B cell (primary cell): Measurements from ENCODE around the gene UCHL1. TPM values are rescaled to one million over a fixed set of nuclear protein-coding genes. Genes with fewer than 3 reads are reported as not detected.

Source experiments
- ATAC-seq: fragments of 200-7000 bp; cut with Tn5 transposase; one replicate; pipeline ENCODE4 v1.10.0; 2021; ENCODE audit warnings: low read depth, mild to moderate bottlenecking, moderate number of reproducible peaks, moderate library complexity
- CTCF ChIA-PET: fragments of 350-600 bp; sonication (Branson Sonifier 250); formaldehyde crosslinking; loops from one replicate; lab custom pipeline; 2021; ENCODE audit warnings: antibody characterized with exemption, inconsistent platforms; lab: Charles Lee
- POLR2A ChIA-PET: fragments of 350-600 bp; sonication (Branson Sonifier 250); formaldehyde crosslinking; loops from one replicate; lab custom pipeline; 2021; ENCODE audit warnings: antibody characterized with exemption; lab: Charles Lee
- DNase-seq: peaks from one replicate; pipeline ENCODE4 v3.0.0; 2013
- H2AFZ ChIP-seq: 2 replicates; pipeline ENCODE4 v1.6.1; 2012; ENCODE audit warnings: mild to moderate bottlenecking, low read depth, low read length; ENCODE audit not compliant: insufficient read depth, poor library complexity, severe bottlenecking
- H3K27ac ChIP-seq, 2 donors: 1 replicate in 1 of 2; 2 replicates in 1 of 2; pipeline ENCODE4 v1.5.1; 2012 to 2013; ENCODE audit warnings: low read length in 2 of 2, mild to moderate bottlenecking in 2 of 2, moderate library complexity in 1 of 2
- H3K27me3 ChIP-seq, 4 experiments: fragments of 200-600 bp in 1 of 4; sonication (generic) in 1 of 4; replicated peaks in 1 of 4; 1 replicate in 2 of 4; 2 replicates in 2 of 4; pipeline versions ENCODE4 v1.6.1 to v1.7.0; 2013 to 2016; ENCODE audit warnings: low read length in 3 of 4, mild to moderate bottlenecking in 2 of 4, mixed read lengths in 1 of 4, moderate library complexity in 1 of 4; ENCODE audit not compliant: insufficient read depth in 4 of 4, control insufficient read depth in 3 of 4; ENCODE audit errors: control extremely low read depth in 1 of 4
- H3K36me3 ChIP-seq, 2 experiments: replicated peaks in 1 of 2; 1 replicate in 1 of 2; 2 replicates in 1 of 2; pipeline versions ENCODE4 v1.6.1 to v1.7.1; 2013; ENCODE audit warnings: low read length in 1 of 2; ENCODE audit not compliant: insufficient read depth in 2 of 2, control insufficient read depth in 1 of 2; ENCODE audit errors: control extremely low read depth in 1 of 2, extremely low read depth in 1 of 2
- H3K4me1 ChIP-seq, 2 donors: fragments of 200-600 bp in 1 of 2; sonication (generic) in 1 of 2; 1 replicate in 1 of 2; 2 replicates in 1 of 2; pipeline versions ENCODE4 v1.5.1 to v1.6.1; 2013 to 2017; ENCODE audit warnings: low read length in 2 of 2; ENCODE audit not compliant: control insufficient read depth in 2 of 2, insufficient read depth in 2 of 2
- H3K4me2 ChIP-seq: replicated peaks from 2 replicates; pipeline ENCODE3; 2012; ENCODE audit warnings: mild to moderate bottlenecking, low read depth, low read length; ENCODE audit not compliant: poor library complexity, severe bottlenecking
- H3K4me3 ChIP-seq, 5 experiments: fragments of 200-600 bp in 1 of 5; sonication (generic) in 1 of 5; 1 replicate in 3 of 5; 2 replicates in 2 of 5; pipeline versions ENCODE4 v1.5.1 to v1.7.0; 2011 to 2016; ENCODE audit warnings: low read length in 4 of 5, mild to moderate bottlenecking in 4 of 5, low read depth in 2 of 5, control low read depth in 1 of 5, moderate library complexity in 1 of 5; ENCODE audit not compliant: insufficient read depth in 1 of 5; ENCODE audit errors: control extremely low read depth in 1 of 5, extremely low read depth in 1 of 5
- H3K79me2 ChIP-seq: fragments of 200-600 bp; sonication (generic); one replicate; pipeline ENCODE4 v1.6.0; 2016; ENCODE audit warnings: low read length; ENCODE audit not compliant: control insufficient read depth, insufficient read depth
- H3K9ac ChIP-seq: fragments of 200-600 bp; sonication (generic); 2 replicates; pipeline ENCODE4 v1.6.1; 2017; ENCODE audit warnings: mild to moderate bottlenecking, low read length, moderate library complexity
- H3K9me3 ChIP-seq, 3 donors: one replicate each; pipeline versions ENCODE4 v1.6.1 to v1.7.1; 2013; ENCODE audit warnings: low read length in 2 of 3; ENCODE audit not compliant: control insufficient read depth in 2 of 3, insufficient read depth in 1 of 3; ENCODE audit errors: control extremely low read depth in 1 of 3
- H4K20me1 ChIP-seq: 2 replicates; pipeline ENCODE4 v1.6.0; 2012; ENCODE audit warnings: mild to moderate bottlenecking, low read length; ENCODE audit not compliant: insufficient read depth, control insufficient read depth, poor library complexity, severe bottlenecking
- H3K27ac Mint-ChIP-seq: one replicate; pipeline ENCODE4 v1.8.0; 2021; ENCODE audit warnings: mixed read lengths
- H3K27me3 Mint-ChIP-seq: one replicate; pipeline ENCODE4 v1.8.0; 2021; ENCODE audit warnings: mixed read lengths
- H3K4me1 Mint-ChIP-seq: one replicate; pipeline ENCODE4 v1.8.0; 2021; ENCODE audit warnings: mixed read lengths
- H3K4me3 Mint-ChIP-seq: one replicate; pipeline ENCODE4 v1.8.0; 2021; ENCODE audit warnings: mixed read lengths
- H3K9me3 Mint-ChIP-seq: one replicate; pipeline ENCODE4 v1.8.0; 2022; ENCODE audit warnings: mixed read lengths; ENCODE audit not compliant: insufficient read depth
- CTCF ChIP-seq: fragments of 200-600 bp; IDR thresholded peaks from one replicate; pipeline ENCODE4 v1.8.0; 2022; ENCODE audit warnings: antibody characterized with exemption, mild to moderate bottlenecking
- EZH2 ChIP-seq: IDR thresholded peaks from 2 replicates; pipeline ENCODE4 v1.6.1; 2012; ENCODE audit warnings: borderline replicate concordance, low read depth, mild to moderate bottlenecking, moderate library complexity, low read length; ENCODE audit not compliant: insufficient read depth, poor library complexity, severe bottlenecking
- WGBS: methylation state at CpG from one replicate; pipeline ENCODE4 v1.1.5; 2013; ENCODE audit warnings: missing lambda C conversion rate; ENCODE audit not compliant: insufficient coverage; 5-methylcytosine and 5-hydroxymethylcytosine counted together
- intact Hi-C: fragments of 100-400 bp; cut with micrococcal nuclease; formaldehyde crosslinking; loops from one replicate; pipeline ENCODE4 v1.10.0; 2022
- polyA plus RNA-seq: library from polyadenylated mRNA; depleted of rRNA; stranded (reverse); fragments of >200 nt; gene quantifications from 2 replicates; pipeline ENCODE4 v1.2.3, GENCODE V29; 2012
- total RNA-seq, 2 donors: library from RNA; stranded (reverse); fragments of 120-200 nt in 1 of 2; gene quantifications; 1 replicate in 1 of 2; 2 replicates in 1 of 2; pipeline versions ENCODE4 v1.2.3 to v1.2.4, GENCODE V29; 2013 to 2022

The UCHL1 gene
- total and polyA plus RNA-seq, 2 donors (not counting 1 experiment from before 2014, with no cell fraction given): 0.47 to 0.84 TPM

DNA sequence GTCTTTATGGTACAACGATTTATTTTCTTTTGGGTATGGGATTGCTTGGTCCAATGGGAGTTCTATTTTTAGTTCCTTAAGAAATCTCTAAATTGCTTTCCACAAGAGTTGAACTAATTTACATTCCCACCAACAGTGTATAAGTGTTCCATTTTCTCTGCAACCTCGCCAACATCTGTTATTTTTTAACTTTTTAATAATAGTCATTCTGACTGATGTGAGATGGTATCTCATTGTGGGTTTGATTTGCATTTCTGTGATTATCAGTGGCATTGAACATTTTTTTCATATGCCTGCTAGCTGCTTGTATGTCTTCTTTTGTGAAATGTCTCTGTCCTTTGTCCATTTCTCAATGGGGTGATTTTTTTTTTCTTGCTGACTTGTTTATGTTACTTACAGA, 42.8 kb downstream of the UCHL1 start:
- no peaks in the 10 kb centered on the region for H3K36me3 ChIP-seq
- ChIA-PET POLR2A (no interaction called here), CTCF (no interaction called here)
- H3K27me3 Mint-ChIP-seq: peaks cover 7% of the 10 kb centered on the region
- H3K4me1 Mint-ChIP-seq: no peaks in the 10 kb centered on the region
- H3K4me2 ChIP-seq: no peak overlapping the region
- H3K9ac ChIP-seq: no peak overlapping the region
- H3K27ac Mint-ChIP-seq: no peak overlapping the region
- peaks cover 6% of the 10 kb centered on the region for H3K9me3 Mint-ChIP-seq
- no peak for DNase-seq
- no CpG with 5 or more reads among the region's 2 CpGs for WGBS
- TF ChIP-seq CTCF (no peak), EZH2 (no peak)
- intact Hi-C loops: no loop called here
- H2AFZ ChIP-seq: no peak overlapping the region
- no peaks in the 10 kb centered on the region for H4K20me1 ChIP-seq
- H3K27ac ChIP-seq: no peak overlapping the region
- no peaks in the 10 kb centered on the region for H3K27me3 ChIP-seq
- H3K9me3 ChIP-seq: peaks cover 1 to 10% (median 10%) of the 10 kb centered on the region in 3 donors
- H3K4me1 ChIP-seq: no peaks in the 10 kb centered on the region
- no peaks in the 10 kb centered on the region for H3K79me2 ChIP-seq
- ATAC-seq: no peak
- no peak overlapping the region for H3K4me3 ChIP-seq
- H3K4me3 Mint-ChIP-seq: no peak overlapping the region

DNA sequence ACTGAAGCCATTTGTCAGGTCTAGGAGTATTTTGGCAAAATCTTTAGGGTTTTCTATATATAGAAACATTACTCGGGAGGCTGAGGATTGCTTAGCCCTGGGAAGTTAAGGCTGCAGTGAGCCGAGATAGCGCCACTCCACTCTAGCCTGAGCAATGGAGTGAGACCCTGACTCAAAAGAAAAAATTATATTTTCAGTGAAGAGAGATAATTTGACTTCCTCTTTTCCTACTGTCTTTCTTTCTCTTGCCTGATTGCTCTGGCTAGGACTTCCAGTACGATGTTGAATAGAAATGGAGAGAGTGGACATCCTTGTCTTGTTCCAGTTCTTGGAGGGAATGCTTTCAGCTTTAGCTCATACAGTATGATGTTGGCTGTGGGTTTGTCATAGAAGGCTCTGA, 44.4 kb downstream of the UCHL1 start:
- Mint-ChIP-seq H3K4me3 (no peak overlapping the region), H3K27ac (no peak overlapping the region), H3K9me3 (no peaks in the 10 kb centered on the region), H3K27me3 (peaks cover 9% of the 10 kb centered on the region), H3K4me1 (no peaks in the 10 kb centered on the region)
- H2AFZ ChIP-seq: no peak overlapping the region
- no peak for TF ChIP-seq CTCF
- TF ChIP-seq EZH2: no peak
- no peaks in the 10 kb centered on the region for H4K20me1 ChIP-seq
- H3K9ac ChIP-seq: no peak overlapping the region
- DNase-seq: no peak
- no peaks in the 10 kb centered on the region for H3K27me3 ChIP-seq
- H3K27ac ChIP-seq: no peak overlapping the region
- POLR2A ChIA-PET: no interaction called here
- no CpG with 5 or more reads among the region's 4 CpGs for WGBS
- no peak overlapping the region for H3K4me2 ChIP-seq
- no peaks in the 10 kb centered on the region for H3K9me3 ChIP-seq
- CTCF ChIA-PET: no interaction called here
- H3K79me2 ChIP-seq: no peaks in the 10 kb centered on the region
- no peak overlapping the region for H3K4me3 ChIP-seq
- no peaks in the 10 kb centered on the region for H3K36me3 ChIP-seq
- intact Hi-C loops: no loop called here
- no peak for ATAC-seq
- H3K4me1 ChIP-seq: no peaks in the 10 kb centered on the region
